Measurements from ENCODE around the gene IL9R. TPM values are rescaled to one million over a fixed set of nuclear protein-coding genes. Genes with fewer than 3 reads are reported as not detected.

Gene IL9R
- total and polyA plus RNA-seq, 9 of the 15 experiments (the other 6 are each of a cell fraction or from before 2014, with no cell fraction given), result 0.58 to 2.7 (median 1.6) TPM

- TF ChIP-seq CBX8 (IDR thresholded peaks at IDR 0.05; ENCODE audit: borderline replicate concordance, extremely low read depth, low read depth, low read length, poor library complexity, severe bottlenecking) (no peak), WHSC1 (IDR thresholded peaks at IDR 0.05; ENCODE audit: low read length) (no peak)
Measured at GRCh38 chrX:155956649-155957048, 40.8 kb upstream of the IL9R start (continued).

- no peak for FAIRE-seq
- Histone ChIP-seq H3K9me1 (ENCODE audit: control insufficient read depth, insufficient read depth, low read length) (no peaks in the 10 kb centered on the region), H3K9me3 (replicated peaks; ENCODE audit: control insufficient read depth, insufficient read depth, low read depth, low read length) (no peaks in the 10 kb centered on the region; the same call in 1 of the 2 replicates), H3K27me3 (ENCODE audit: control insufficient read depth in 2 of 2, insufficient read depth in 2 of 2, low read length in 2 of 2) (no peaks in the 10 kb centered on the region), H2AFZ (ENCODE audit: low read depth, low read length) (peak overlapping the region; percentile 84), H3K4me1 (replicated peaks in 1 of 2; ENCODE audit: control insufficient read depth in 2 of 2, insufficient read depth in 2 of 2, low read length in 2 of 2) (peaks cover 0 to 26% of the 10 kb centered on the region in 2 experiments; a peak in 4 of 5 replicates), H3K36me3 (ENCODE audit: control insufficient read depth, insufficient read depth, low read length) (no peaks in the 10 kb centered on the region), H3K79me2 (ENCODE audit: control insufficient read depth, insufficient read depth, low read length) (no peaks in the 10 kb centered on the region), H4K20me1 (replicated peaks; ENCODE audit: control insufficient read depth, insufficient read depth, low read length) (no peaks in the 10 kb centered on the region), H3K27ac (ENCODE audit: extremely low read depth, low read depth, low read length) (peak overlapping the region; percentile 47; the same call in 1 of the 3 replicates), H3K4me3 (no peak overlapping the region), H3K9ac (ENCODE audit: insufficient read depth in 1 of 2, low read depth in 2 of 2, low read length in 2 of 2) (no peak overlapping the region), H3K4me2 (ENCODE audit: insufficient read depth, low read length) (no peak overlapping the region)
- no peak for DNase-seq (ENCODE audit: extremely low read depth in 1 of 4, low spot score in 3 of 4)
- intact Hi-C loops (cut with micrococcal nuclease), result no loop called here
- no TSS peak for BruUV-seq (replicated peaks)
- ATAC-seq, result peak; percentile 53; the same call in 2 of the 3 replicates
- ChIA-PET CTCF (ENCODE audit: low intra/inter-chr PET ratio) (no interaction called here), POLR2A (no interaction called here)
- WGBS (ENCODE audit: insufficient coverage, low coverage, missing lambda C conversion rate), result 57% methylated on average over 3 of the region's 7 CpGs
- in situ Hi-C loops (cut with MboI), result no loop called here
- TF ChIP-seq MEF2D (tag; conservative IDR thresholded peaks at IDR 0.05; ENCODE audit: low read depth) (0 out of 2 replicates have a peak, but pooled peaks have one; percentile 36), CREM (IDR thresholded peaks at IDR 0.05; ENCODE audit: low read depth) (no peak), KLF13 (tag; IDR thresholded peaks at IDR 0.05; ENCODE audit: borderline replicate concordance, low read depth) (no peak), CTCFL (IDR thresholded peaks at IDR 0.05; ENCODE audit: borderline replicate concordance, insufficient read depth, low read depth, low read length, poor library complexity, severe bottlenecking) (no peak), PATZ1 (CRISPR knock-in tag; IDR thresholded peaks at IDR 0.05; ENCODE audit: borderline replicate concordance) (no peak), FOXO4 (CRISPR knock-in tag; IDR thresholded peaks at IDR 0.05) (no peak), ZNF140 (CRISPR knock-in tag; IDR thresholded peaks at IDR 0.05) (no peak), SMAD4 (CRISPR knock-in tag; conservative IDR thresholded peaks at IDR 0.05) (peak; percentile 50), DMBX1 (CRISPR knock-in tag; IDR thresholded peaks at IDR 0.05; ENCODE audit: borderline replicate concordance) (0 out of 2 replicates have a peak, but pooled peaks have one; percentile 14), ZNF740 (CRISPR knock-in tag; IDR thresholded peaks at IDR 0.05) (no peak), ZNF740 (tag; IDR thresholded peaks at IDR 0.05) (0 out of 4 replicates have a peak, but pooled peaks of 1 of the 2 experiments have one; percentile 38)
Measured at GRCh38 chrX:155957843-155958242, 39.7 kb upstream of the IL9R start.
